ENCODE measurements around the gene SKA2.
A peak's percentile ranks its signal among the peaks of the same experiment; 100 is the strongest.

The SKA2 gene

GRCh38 chr17:59111539-59111938 is 43.4 kb downstream of the SKA2 start:
- no peak for DNase-seq
- Histone ChIP-seq H3K36me3 (peaks cover 23% of the 10 kb centered on the region), H3K27me3 (no peaks in the 10 kb centered on the region), H3K4me1 (no peaks in the 10 kb centered on the region), H3K9me3 (no peaks in the 10 kb centered on the region), H3K4me3 (ENCODE audit: low read depth, low read length) (no peak overlapping the region)
- TF ChIP-seq CTCF (IDR thresholded peaks at IDR 0.05; ENCODE audit: low read depth, low read length): no peak

GRCh38 chr17:59110973-59111372 is 44.0 kb downstream of the SKA2 start:
- H3K36me3 ChIP-seq: peaks cover 23% of the 10 kb centered on the region
- H3K9me3 ChIP-seq: no peaks in the 10 kb centered on the region
- TF ChIP-seq CTCF (IDR thresholded peaks at IDR 0.05; ENCODE audit: low read depth, low read length): no peak
- no peaks in the 10 kb centered on the region for H3K27me3 ChIP-seq
- DNase-seq: no peak
- no peaks in the 10 kb centered on the region for H3K4me1 ChIP-seq
- no peak overlapping the region for H3K4me3 ChIP-seq (ENCODE audit: low read depth, low read length)

- Histone ChIP-seq H3K9me3 (no peaks in the 10 kb centered on the region), H3K36me3 (peaks cover 12% of the 10 kb centered on the region), H3K4me3 (ENCODE audit: low read depth, low read length) (no peak overlapping the region), H3K4me1 (no peaks in the 10 kb centered on the region), H3K27me3 (no peaks in the 10 kb centered on the region)
- TF ChIP-seq CTCF (IDR thresholded peaks at IDR 0.05; ENCODE audit: low read depth, low read length): no peak
- DNase-seq: no peak
These were observed 46.4 kb downstream of the SKA2 start for GRCh38 chr17:59108400-59109102.

GRCh38 chr17:59107306-59107670 is 47.7 kb downstream of the SKA2 start:
- Histone ChIP-seq H3K27me3 (no peaks in the 10 kb centered on the region), H3K4me1 (no peaks in the 10 kb centered on the region), H3K36me3 (peaks cover 9% of the 10 kb centered on the region), H3K4me3 (ENCODE audit: low read depth, low read length) (peak overlapping the region; percentile 81), H3K9me3 (no peaks in the 10 kb centered on the region)
- no peak for DNase-seq
- no peak for TF ChIP-seq CTCF (IDR thresholded peaks at IDR 0.05; ENCODE audit: low read depth, low read length)

- Histone ChIP-seq H3K4me1 (no peaks in the 10 kb centered on the region), H3K27me3 (no peaks in the 10 kb centered on the region), H3K9me3 (no peaks in the 10 kb centered on the region), H3K36me3 (peaks cover 8% of the 10 kb centered on the region), H3K4me3 (ENCODE audit: low read depth, low read length) (peak within 1 kb of the TSS; percentile 81)
- DNase-seq: peak; percentile 98
- TF ChIP-seq CTCF (IDR thresholded peaks at IDR 0.05; ENCODE audit: low read depth, low read length): no peak
These were observed 48.3 kb downstream of the SKA2 start, which contains the start of gene TRIM37 for GRCh38 chr17:59106463-59107305. Gene TRIM37, minus strand, starts transcription at chr17:59106880. Its CDS starts 419 bp downstream, at chr17:59106461.
